Medulla oblongata (tissue), 1 donor: Measurements from ENCODE around the gene AGFG1.
"Not testable (repeated sequence)": the region's sequence is repeated elsewhere in the genome, so short reads cannot be mapped to it uniquely, and the experiment has no call there.

ENCODE experiments used
- DNase-seq: peaks from one replicate; pipeline ENCODE4 v3.0.0-alpha.2; 2015; ENCODE audit errors: extremely low spot score

Gene AGFG1

GRCh38 chr2:227536445-227536844 lies 64.5 kb downstream of the AGFG1 start:
- DNase-seq: peak; percentile 40

- DNase-seq: no peak
Measured at GRCh38 chr2:227539465-227539956, 67.6 kb downstream of the AGFG1 start.

- DNase-seq: not testable (repeated sequence)
Measured at GRCh38 chr2:227540352-227540751, 68.4 kb downstream of the AGFG1 start.

GRCh38 chr2:227545990-227546389 lies 74.0 kb downstream of the AGFG1 start:
- DNase-seq: no peak

- DNase-seq: no peak
Measured at GRCh38 chr2:227551836-227552235, 79.9 kb downstream of the AGFG1 start.

- no peak for DNase-seq
Measured at GRCh38 chr2:227562581-227562980, 90.6 kb downstream of the AGFG1 start.

- DNase-seq: no peak
Measured at GRCh38 chr2:227565080-227565479, 93.1 kb downstream of the AGFG1 start.

- no peak for DNase-seq
Measured at GRCh38 chr2:227566012-227566411, 94.1 kb downstream of the AGFG1 start.

GRCh38 chr2:227568852-227569169 lies 96.9 kb downstream of the AGFG1 start:
- DNase-seq: no peak

GRCh38 chr2:227570615-227571014 lies 98.7 kb downstream of the AGFG1 start:
- no peak for DNase-seq

- no peak for DNase-seq
Measured at GRCh38 chr2:227576110-227576509, 104.2 kb downstream of the AGFG1 start.

GRCh38 chr2:227576812-227577211 lies 104.9 kb downstream of the AGFG1 start:
- no peak for DNase-seq

GRCh38 chr2:227577555-227577954 lies 105.6 kb downstream of the AGFG1 start:
- DNase-seq: no peak

- DNase-seq: no peak
Measured at GRCh38 chr2:227578642-227579041, 106.7 kb downstream of the AGFG1 start.

GRCh38 chr2:227579791-227580190 lies 107.8 kb downstream of the AGFG1 start:
- no peak for DNase-seq

GRCh38 chr2:227582369-227582768 lies 110.4 kb downstream of the AGFG1 start:
- no peak for DNase-seq

- no peak for DNase-seq
Measured at GRCh38 chr2:227592694-227593387, 120.9 kb downstream of the AGFG1 start.

GRCh38 chr2:227595797-227596196 lies 123.8 kb downstream of the AGFG1 start:
- DNase-seq: no peak

- no peak for DNase-seq
Measured at GRCh38 chr2:227597036-227597435, 125.1 kb downstream of the AGFG1 start.

- no peak for DNase-seq
Measured at GRCh38 chr2:227597998-227598397, 126.0 kb downstream of the AGFG1 start.

- DNase-seq: not testable (repeated sequence)
Measured at GRCh38 chr2:227598835-227599503, 127.0 kb downstream of the AGFG1 start, which contains the start of gene SCYGR2. TSS of gene SCYGR2 (plus strand) at chr2:227598893. CDS start at chr2:227598893, 0 bp downstream.

GRCh38 chr2:227602358-227602757 lies 130.4 kb downstream of the AGFG1 start:
- no peak for DNase-seq

GRCh38 chr2:227606476-227606875 lies 134.5 kb downstream of the AGFG1 start:
- DNase-seq: no peak
